ENCODE measurements around the gene CFAP73. TPM values are rescaled to one million over a fixed set of nuclear protein-coding genes. Genes with fewer than 3 reads are reported as not detected.

CFAP73 gene
- polyA plus RNA-seq, 1 of the 3 experiments (the other 2 are of a cell fraction): not detected

GRCh38 chr12:113197518-113198077, 48.1 kb downstream of the CFAP73 start:
- Histone ChIP-seq H3K9ac (no peak overlapping the region), H3K4me3 (ENCODE audit: low read depth in 2 of 2, low read length in 1 of 2) (no peak overlapping the region), H4K20me1 (ENCODE audit: insufficient read depth) (no peaks in the 10 kb centered on the region), H3K9me3 (no peaks in the 10 kb centered on the region), H3K27me3 (ENCODE audit: insufficient read depth) (no peaks in the 10 kb centered on the region), H3F3A (replicated peaks; ENCODE audit: insufficient read depth) (peaks cover 28% of the 10 kb centered on the region), H3K36me3 (replicated peaks in 1 of 2; ENCODE audit: control insufficient read depth in 1 of 2, insufficient read depth in 2 of 2, low read length in 1 of 2) (peaks cover 0 to 5% of the 10 kb centered on the region in 2 experiments), H2AFZ (ENCODE audit: low read depth) (0 out of 2 replicates have a peak overlapping the region, but pooled peaks have one; percentile 35), H3K9me2 (no peaks in the 10 kb centered on the region), H3K4me2 (no peak overlapping the region), H3K27ac (ENCODE audit: low read depth in 2 of 2, low read length in 1 of 2) (no peak overlapping the region), H3K79me2 (ENCODE audit: insufficient read depth) (peaks cover 3% of the 10 kb centered on the region; the same call in 1 of the 2 replicates), H3K4me1 (ENCODE audit: control insufficient read depth in 1 of 2, insufficient read depth in 2 of 2, low read depth in 1 of 2, low read length in 1 of 2) (peaks cover 12 to 28% of the 10 kb centered on the region in 2 experiments; a peak in 3 of 4 replicates)
- WGBS (ENCODE audit: low lambda C conversion rate): 95% methylated on average over 4 of the region's 8 CpGs
- TF ChIP-seq RCOR1 (IDR thresholded peaks at IDR 0.05; ENCODE audit: low read length): no peak
- no peak for TF ChIP-seq USF1 (IDR thresholded peaks at IDR 0.05; ENCODE audit: borderline replicate concordance, low read depth)
- TF ChIP-seq TEAD4 (IDR thresholded peaks at IDR 0.05; ENCODE audit: borderline replicate concordance, insufficient read depth): no peak
- TF ChIP-seq TCF12 (IDR thresholded peaks at IDR 0.05): no peak
- TF ChIP-seq POLR2AphosphoS5 (IDR thresholded peaks at IDR 0.05; ENCODE audit: low read depth, low read length): no peak
- TF ChIP-seq RFX5 (IDR thresholded peaks at IDR 0.05; ENCODE audit: low read length): no peak
- no peak for TF ChIP-seq FOSL2 (IDR thresholded peaks at IDR 0.05; ENCODE audit: borderline replicate concordance, low read depth)
- TF ChIP-seq NRF1 (IDR thresholded peaks at IDR 0.05; ENCODE audit: low read depth, low read length): no peak
- POLR2A ChIA-PET: interaction anchor here (0.7 kb wide), 1 partner anchor 165 kb away, joined by 4 read pairs; no protein-coding TSS in a partner anchor
- CTCF ChIA-PET: interaction anchor here (0.6 to 4.5 kb wide), 9 partner anchors 10 to 712 kb away, joined by 3 to 42 read pairs (median 4); partner anchors contain the start of gene SDSL
- no peak for DNase-seq

GRCh38 chr12:113198296-113198695, 48.8 kb downstream of the CFAP73 start:
- Histone ChIP-seq H3K9me3 (no peaks in the 10 kb centered on the region), H3K4me1 (ENCODE audit: control insufficient read depth in 1 of 2, insufficient read depth in 2 of 2, low read depth in 1 of 2, low read length in 1 of 2) (peaks cover 10 to 21% of the 10 kb centered on the region in 2 experiments; a peak in 3 of 4 replicates), H2AFZ (ENCODE audit: low read depth) (no peak overlapping the region), H3K79me2 (ENCODE audit: insufficient read depth) (no peaks in the 10 kb centered on the region), H3K27me3 (ENCODE audit: insufficient read depth) (no peaks in the 10 kb centered on the region), H4K20me1 (ENCODE audit: insufficient read depth) (no peaks in the 10 kb centered on the region), H3K9ac (no peak overlapping the region), H3K4me2 (no peak overlapping the region), H3K4me3 (ENCODE audit: low read depth in 2 of 2, low read length in 1 of 2) (no peak overlapping the region), H3F3A (replicated peaks; ENCODE audit: insufficient read depth) (peaks cover 22% of the 10 kb centered on the region), H3K9me2 (no peaks in the 10 kb centered on the region), H3K36me3 (replicated peaks in 1 of 2; ENCODE audit: control insufficient read depth in 1 of 2, insufficient read depth in 2 of 2, low read length in 1 of 2) (no peaks in the 10 kb centered on the region), H3K27ac (ENCODE audit: low read depth in 2 of 2, low read length in 1 of 2) (peak overlapping the region in 1 of 2 experiments; percentile 22; a peak in 1 of 4 replicates)
- ChIA-PET CTCF (interaction anchor here (1.2 to 4.5 kb wide), 2 partner anchors 164 to 225 kb away, joined by 4 to 42 read pairs; partner anchors contain the start of gene SDSL), POLR2A (no interaction called here)
- no peak for DNase-seq
- TF ChIP-seq GATA2 (CRISPR knock-in tag; IDR thresholded peaks at IDR 0.05) (no peak), ZBTB33 (IDR thresholded peaks at IDR 0.05; ENCODE audit: borderline replicate concordance, low read depth) (no peak), PBX3 (IDR thresholded peaks at IDR 0.05) (no peak)
- WGBS (ENCODE audit: low lambda C conversion rate): 16% methylated on average over 1 of the region's 1 CpG

All from SK-N-SH (cell line).